ENCODE measurements around the gene AMN1.
"Not testable (repeated sequence)": the region's sequence is repeated elsewhere in the genome, so short reads cannot be mapped to it uniquely, and the experiment has no call there.

- TF ChIP-seq TAF1 (CRISPR knock-in tag; IDR thresholded peaks at IDR 0.05); HDAC2 (CRISPR knock-in tag; IDR thresholded peaks at IDR 0.05); ATF6 (CRISPR knock-in tag; conservative IDR thresholded peaks at IDR 0.05); KDM1A (CRISPR knock-in tag; IDR thresholded peaks at IDR 0.05); CENPX (CRISPR knock-in tag; IDR thresholded peaks at IDR 0.05): not testable (repeated sequence)
Observed at GRCh38 chr12:31731203-31731602, 2.4 kb upstream of the AMN1 start.

Measured in HepG2 (cell line).